ACHN (cell line): ENCODE data around the gene SLCO3A1.

Experiments
- DNase-seq: peaks from one replicate; pipeline ENCODE4 v3.0.0-alpha.2; 2015
- in situ Hi-C: cut with HindIII; loops from 2 replicates; pipeline ENCODE4 v1.10.0; 2017; ENCODE audit warnings: low sequenced_read_pairs, low pct_ligation_motif_present, low pct_unique_long_range_greater_than_20kb

Gene SLCO3A1

DNA sequence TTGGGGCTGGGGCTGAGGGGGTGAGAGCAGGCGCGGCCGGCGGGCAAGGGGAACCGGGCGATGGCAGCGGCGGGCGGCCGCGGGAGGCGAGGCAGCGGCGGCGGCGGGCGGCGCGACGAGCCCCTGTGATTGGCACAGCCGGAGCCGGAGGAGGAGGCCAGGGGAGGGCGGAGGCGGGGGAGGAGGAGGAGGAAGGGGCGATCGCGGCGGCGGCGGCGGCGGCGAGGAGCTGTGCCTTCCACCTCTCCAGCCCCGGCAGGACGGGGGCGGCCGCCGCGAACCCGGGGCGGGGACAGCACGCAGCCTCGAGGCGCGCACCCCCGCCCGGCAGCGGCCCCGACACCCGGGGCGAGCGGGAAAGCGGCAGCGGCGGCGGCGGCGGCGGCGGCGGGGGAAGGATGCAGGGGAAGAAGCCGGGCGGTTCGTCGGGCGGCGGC, at the start of gene SLCO3A1:
TSS of gene SLCO3A1 (plus strand) at position 198 of the 437 bp plus-strand sequence.
- in situ Hi-C loops = loop anchor here (25.0 kb wide), 1 partner anchor 234 kb away; no protein-coding TSS in a partner anchor
- DNase-seq = peak; percentile 72

DNA sequence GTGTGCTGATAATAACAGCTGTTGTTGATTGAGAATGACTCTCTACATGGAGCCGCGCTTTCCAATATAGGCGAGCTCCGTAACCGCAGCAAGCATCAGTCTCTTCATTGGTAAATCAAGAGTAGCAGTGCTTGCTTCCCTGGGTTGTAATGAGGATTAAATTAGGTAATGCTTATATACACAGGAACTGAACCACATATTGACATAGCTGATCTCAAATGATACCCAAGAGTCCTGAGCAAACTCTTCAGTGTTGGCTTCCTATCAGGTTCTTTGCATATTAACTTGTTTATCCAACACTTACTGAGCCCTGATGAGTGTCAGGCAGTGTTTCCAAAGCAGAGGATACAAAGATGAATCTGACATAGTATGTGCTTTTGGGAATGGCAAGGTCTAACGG, 46.4 kb upstream of the SLCO3A1 start:
- in situ Hi-C loops = no loop called here

DNA sequence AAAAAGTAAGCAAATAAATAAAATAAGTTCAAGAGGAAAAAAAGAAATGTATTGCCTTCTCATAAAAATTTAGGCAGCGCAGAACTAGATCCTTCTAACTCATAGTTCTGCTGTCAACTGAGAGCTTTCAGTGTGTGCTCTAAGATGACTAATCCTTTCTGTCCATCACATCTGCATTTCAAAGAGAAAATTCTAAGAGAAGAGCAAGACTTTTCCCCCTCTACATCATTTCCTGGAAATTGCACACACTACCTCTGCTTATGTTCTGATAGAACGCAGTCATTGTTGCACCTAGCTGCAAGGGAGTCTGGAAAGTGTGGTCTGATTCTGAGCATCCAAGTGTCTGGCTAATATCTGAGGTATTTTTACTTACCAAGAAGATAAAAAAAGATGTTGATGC, 39.6 kb upstream of the SLCO3A1 start:
- in situ Hi-C loops = no loop called here
- no peak for DNase-seq

More for the DNA sequence above, 46.4 kb upstream of the SLCO3A1 start:
- no peak for DNase-seq

DNA sequence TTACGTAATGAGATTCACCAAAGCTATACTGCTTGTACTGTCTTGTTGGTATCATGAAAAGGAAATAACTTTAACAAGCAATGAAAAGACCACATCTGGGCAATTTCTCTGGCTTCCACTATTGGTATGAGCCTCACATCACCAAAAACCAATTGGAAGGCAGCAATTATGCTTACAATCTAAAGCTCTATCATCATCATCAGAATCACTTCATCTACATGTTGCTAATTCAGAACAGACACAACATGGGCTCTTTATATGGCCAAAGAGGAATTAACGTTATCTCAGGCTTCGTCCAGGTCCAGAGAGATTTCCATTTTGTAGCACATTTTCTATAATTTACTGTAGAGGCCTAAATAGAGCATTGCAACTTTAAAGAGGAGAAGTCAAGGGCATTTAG, 36.6 kb upstream of the SLCO3A1 start:
- in situ Hi-C loops = no loop called here
- DNase-seq = no peak

DNA sequence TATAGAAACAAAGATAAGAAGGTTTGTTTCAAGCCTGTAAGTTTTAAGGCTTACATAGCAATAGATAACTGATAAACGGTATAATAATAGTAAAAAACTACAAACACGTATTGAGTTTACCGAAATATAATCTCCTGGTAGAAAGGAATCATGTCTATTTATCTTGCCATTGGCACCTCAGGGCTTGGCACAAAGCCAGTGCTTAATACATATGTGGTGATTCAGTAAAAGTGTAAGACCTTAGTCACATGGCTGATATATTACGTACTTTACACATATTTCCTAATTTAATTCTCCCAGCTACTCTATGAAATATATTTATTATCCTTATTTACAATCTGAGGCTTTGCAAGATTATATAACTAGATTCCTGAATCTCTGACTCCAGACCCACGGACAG, 32.0 kb upstream of the SLCO3A1 start:
- in situ Hi-C loops = no loop called here

DNA sequence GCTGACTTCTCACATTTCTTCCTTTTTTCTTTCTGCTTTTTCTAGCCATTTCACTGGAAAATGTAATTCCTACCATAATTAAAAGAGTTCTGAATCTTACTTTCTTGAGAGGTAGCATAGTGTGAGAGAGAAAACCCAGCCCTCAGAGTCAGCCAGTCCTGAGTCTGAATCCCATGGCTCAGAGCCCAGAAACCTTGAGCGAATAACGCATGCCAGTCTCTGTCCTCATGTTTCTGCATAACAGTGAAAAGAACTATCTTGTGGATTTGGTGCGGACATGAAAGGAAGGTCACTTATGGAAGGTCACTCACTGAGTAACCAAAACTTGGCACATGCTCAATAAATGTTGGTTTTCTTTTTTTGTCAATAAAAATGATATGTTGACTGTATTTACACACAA, 29.3 kb upstream of the SLCO3A1 start:
- in situ Hi-C loops = no loop called here
- DNase-seq = no peak

More for the DNA sequence above, 32.0 kb upstream of the SLCO3A1 start:
- DNase-seq = no peak

DNA sequence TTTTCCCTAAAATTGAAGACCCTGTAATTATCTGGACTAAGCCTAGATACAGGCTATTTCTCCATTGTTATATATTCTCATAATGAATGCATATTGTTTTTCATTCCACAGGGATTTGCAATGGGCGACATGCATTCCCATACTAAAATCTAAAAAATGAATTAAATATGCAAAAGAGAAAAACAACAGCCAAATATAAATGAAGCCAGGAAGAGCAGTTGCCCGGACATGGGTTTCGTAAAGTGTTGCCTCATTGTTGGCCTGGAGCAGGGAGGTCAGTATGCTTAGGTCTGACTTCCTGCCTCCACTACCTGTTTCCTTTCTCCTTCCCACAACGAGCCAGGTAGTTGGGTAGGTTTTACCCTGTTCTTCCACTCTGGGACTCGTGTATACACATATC, 27.1 kb upstream of the SLCO3A1 start:
- in situ Hi-C loops = no loop called here
- DNase-seq = no peak

DNA sequence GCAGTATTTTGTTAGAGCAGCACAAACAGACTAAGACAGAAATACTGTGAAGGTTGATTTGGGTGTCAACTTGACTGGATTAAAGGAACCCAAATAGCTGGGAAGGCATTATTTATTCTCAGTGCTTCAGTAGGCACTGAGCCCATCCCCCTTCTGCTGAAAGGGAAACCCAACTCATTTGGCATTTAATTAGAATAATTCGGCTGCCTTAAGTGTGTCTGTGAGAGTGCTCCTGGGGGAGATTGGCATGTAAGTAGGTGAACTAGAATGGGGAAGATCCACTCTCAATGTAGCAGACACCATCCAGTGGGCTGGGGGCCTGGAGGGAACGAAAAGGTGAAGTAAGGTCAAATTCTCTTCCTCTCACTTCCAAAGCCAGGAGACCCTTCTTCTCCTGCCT, 20.5 kb upstream of the SLCO3A1 start:
- in situ Hi-C loops = no loop called here
- no peak for DNase-seq

DNA sequence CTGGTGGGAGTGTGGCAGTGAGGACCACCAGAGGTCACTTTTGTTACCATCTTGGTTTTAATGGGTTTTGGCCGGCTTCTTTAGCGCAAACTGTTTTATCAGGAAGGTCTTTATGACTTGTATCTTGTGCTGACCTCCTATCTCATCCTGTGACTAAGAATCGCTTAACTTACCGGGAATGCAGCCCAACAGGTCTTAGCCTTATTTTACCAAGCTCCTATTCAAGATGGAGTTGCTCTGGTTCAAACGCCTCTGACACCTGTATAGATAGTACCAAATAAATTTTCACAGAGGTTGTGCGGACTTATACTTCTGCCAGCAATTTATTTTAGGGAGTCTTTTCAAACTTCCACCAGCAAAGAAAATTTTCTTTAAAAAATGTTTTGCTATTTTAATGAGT, 13.6 kb upstream of the SLCO3A1 start:
- in situ Hi-C loops = no loop called here
- no peak for DNase-seq

DNA sequence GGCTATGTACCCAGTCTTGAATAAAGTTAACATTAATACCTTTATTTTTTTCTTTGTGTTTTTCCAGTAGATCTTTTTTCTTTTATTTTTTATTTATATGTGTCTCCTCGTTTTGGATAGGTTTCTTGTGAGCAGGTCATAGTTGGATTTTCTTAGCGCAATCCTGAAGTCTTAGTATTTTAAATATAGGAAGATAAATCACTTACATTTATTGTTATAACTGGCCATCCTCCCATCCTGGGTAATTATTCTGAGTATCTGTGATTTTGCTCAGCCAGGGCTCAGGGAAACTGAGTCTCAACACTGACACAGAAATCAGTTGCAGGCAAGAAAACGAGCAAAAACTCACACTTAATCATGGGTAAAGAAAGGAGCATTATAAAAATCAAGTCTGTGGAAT, 11.6 kb upstream of the SLCO3A1 start:
- DNase-seq = no peak
- in situ Hi-C loops = no loop called here

DNA sequence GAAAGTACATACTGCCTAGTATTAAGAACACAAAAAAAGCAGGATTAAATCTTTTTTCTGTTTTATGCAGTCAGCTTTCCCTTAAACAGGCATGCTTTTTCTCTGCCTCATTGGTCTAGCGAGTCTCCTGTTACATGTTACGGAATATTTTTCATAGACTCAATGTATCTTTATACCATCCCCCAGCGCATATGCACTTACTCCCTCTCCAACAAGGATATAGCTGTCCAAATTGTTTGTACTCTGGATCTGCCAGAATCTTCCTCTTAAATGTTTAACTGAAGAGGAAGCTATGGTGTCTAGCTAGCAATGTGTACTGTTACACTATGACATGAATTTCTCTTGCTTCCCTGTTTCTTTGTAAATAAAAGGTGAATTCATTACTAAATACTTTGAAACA, 9.2 kb upstream of the SLCO3A1 start:
- in situ Hi-C loops = no loop called here
- no peak for DNase-seq

DNA sequence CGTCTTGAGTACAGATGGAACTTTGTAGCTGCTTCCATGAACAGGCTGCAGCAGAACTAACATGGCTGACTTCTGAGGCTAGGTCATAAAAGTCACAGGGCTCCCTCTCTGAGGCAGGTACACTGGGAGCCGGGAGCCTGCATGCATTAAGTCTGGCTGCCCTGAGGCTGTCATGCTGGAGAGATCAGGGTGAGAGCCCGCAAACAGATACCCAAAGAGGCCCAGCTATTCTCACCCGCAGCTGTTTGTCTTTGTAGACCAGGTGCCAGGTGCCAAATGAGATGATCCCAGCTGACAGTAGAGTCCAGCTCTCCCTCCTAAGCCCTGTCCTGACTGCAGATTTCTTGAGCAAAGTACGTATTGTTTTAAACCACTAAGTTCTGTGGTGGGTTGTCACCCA, 8.6 kb upstream of the SLCO3A1 start:
- in situ Hi-C loops = no loop called here
- DNase-seq = no peak

DNA sequence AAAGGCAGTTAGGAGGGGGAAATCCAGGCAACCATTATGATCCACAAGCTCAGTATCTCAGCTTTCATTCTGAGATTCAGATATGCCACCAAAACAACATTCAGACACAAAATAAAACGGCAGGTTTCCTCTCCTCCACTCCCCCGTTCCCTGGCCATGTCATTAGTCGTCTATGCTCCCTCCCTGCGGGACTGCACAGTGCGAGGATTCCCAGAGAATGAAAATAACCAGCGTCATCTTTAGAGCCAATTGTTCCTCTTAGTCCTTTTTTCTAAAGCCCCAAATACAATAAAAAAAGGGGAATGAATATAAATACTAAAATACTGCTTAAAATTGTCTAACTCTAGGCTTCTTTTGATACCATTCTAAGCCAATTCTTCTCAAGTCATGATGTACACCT, 7.8 kb upstream of the SLCO3A1 start:
- DNase-seq = no peak
- in situ Hi-C loops = no loop called here

DNA sequence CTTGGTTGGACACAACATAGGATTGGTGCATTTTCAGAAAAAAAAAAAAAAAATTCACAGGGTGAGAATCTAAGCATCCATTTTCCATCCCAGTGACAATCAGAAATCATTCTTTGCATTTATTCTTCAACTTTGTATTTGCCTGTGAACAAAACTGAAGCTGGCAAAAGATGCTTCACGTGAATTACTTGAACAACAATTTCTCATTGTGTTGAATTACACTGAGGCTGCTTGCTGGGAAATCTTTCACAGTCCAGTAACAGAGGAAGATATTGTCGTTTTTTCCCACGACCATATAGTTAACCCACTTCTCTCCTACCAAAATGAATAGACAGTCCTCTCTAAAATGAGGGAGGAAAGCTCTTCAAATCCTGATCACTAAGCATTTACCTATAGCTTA, 4.3 kb upstream of the SLCO3A1 start:
- no peak for DNase-seq
- in situ Hi-C loops = no loop called here

DNA sequence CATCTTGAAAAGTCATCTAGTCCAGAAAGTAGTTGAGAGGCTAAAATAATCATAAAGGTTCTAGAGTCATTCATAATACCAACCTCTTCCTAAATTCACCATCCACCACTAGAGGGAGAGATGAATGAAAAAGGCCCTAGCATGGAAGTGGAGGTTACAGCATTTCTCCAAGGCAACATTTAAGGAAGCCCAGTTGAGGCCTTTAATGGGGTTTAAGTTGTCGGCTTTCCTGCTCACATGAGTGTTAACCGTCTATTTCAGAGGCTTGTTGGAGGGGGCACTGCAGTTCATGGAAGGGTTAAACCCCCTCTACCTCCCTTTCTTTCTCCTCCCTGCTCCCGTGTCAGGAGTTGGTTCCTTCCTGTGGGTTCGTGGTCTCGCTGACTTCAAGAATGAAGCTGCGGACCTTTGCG, 3.8 kb upstream of the SLCO3A1 start:
- in situ Hi-C loops = loop anchor here (25.0 kb wide), 1 partner anchor 238 kb away; no protein-coding TSS in a partner anchor
- peak; percentile 65 for DNase-seq

DNA sequence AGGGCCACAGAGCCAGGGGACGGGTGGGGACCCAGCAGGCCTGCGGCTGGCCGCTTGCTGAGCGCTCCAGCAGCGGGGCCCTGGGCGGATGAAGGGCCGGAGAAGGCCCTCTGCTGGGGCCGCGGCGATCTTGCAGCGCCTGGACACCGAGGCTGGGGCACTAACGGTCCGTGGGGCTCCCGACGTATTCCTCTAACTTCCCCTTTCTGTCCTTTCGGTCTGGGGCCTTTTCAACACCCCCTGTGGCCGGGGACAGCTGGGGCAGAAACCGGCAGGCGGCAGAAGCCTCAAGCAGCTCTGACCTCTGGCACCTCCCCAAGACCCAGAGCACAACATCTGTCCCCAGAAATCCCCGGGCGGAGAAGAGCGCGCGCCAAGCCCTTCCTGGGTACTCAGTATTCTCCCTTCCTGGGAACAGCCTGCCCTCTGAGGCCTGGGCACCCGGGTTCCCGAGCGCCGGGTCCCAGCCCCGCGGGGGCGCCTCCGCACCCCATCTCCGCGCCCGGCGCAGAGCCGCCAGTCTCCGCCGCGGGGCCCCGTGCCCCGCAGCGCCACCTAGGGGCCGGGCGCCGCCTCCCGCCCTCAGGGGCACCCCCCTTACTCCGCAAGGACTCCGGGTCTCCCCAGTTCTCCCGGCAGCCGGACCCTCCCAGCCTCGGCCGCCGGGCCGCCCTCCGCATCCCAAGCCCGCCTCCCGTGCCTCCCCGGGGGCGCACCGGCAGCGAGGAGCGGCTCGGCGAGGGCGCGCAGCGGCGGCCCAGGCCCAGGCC, 582 bp upstream of the SLCO3A1 start:
- DNase-seq = peak; percentile 71
- in situ Hi-C loops = loop anchor here (25.0 kb wide), 1 partner anchor 234 kb away; no protein-coding TSS in a partner anchor

DNA sequence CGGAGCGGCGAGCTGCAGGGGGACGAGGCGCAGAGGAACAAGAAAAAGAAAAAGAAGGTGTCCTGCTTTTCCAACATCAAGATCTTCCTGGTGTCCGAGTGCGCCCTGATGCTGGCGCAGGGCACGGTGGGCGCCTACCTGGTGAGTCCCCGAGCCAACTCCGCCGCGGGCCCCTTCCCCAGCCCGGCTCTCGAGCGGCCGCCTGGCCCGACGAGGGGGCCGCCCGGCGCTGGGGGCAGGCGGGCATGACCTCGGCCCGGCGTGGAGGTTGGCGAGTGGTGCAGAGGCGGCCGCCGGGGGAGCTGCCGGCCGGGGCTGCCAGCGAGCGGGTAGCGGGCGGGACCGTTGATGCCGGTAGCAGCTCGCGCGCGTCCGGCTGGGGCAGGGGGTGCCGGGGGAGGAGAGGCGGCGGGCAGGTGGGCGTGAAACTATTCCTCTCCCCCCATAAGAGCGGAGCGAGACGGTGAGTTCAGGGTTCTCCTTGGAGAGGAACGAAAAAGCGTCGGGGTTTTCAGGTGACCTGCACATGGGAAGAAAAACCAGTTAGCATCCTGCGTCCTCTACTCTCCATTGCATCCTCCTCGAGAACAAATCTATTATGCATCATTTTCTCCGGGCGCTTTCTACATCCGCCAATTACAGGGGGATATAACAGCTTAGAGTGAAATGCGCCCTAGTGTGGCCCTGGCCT, 585 bp downstream of the SLCO3A1 start:
- DNase-seq = peak; percentile 40
- in situ Hi-C loops = loop anchor here (25.0 kb wide), 1 partner anchor 233 kb away; no protein-coding TSS in a partner anchor

DNA sequence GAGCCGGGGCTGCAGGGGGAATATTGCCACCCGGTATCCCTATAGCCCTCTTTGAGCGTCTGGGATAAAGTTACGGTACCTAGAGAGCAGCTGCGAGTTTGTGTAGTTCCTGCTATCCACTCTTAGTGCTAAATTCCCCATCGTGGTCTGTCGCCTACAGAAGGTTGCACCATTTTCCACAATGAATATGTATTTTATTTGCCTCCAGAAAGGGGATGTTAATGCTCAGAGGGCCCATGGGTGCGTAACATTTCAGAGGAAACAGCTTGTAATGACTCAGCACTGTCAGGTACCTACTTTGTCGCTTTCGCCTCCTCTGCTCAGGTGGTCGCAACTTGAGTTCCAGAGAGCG, 1.1 kb downstream of the SLCO3A1 start:
- DNase-seq = no peak

DNA sequence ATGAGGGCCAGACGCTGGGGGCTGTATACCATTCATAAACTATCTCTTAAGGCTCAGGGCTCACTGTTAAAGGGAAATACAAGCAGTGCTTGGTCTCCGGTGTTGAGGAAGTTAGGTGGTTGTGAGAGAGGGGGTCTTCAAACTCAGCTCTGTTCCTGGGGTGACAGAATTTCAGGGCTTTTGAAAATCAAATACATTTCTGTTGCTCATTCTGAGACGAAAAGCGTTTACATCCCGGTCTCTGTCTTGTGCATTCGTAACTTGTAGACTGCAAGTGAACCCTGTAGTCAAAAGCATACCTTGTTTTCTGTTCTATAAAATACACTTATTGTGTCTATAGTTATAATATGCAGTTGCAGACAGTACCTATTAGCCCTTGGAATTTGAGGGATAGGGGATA, 1.7 kb downstream of the SLCO3A1 start:
- in situ Hi-C loops = loop anchor here (25.0 kb wide), 1 partner anchor 232 kb away; no protein-coding TSS in a partner anchor
- DNase-seq = no peak

More for the DNA sequence above, 1.1 kb downstream of the SLCO3A1 start:
- in situ Hi-C loops = loop anchor here (25.0 kb wide), 1 partner anchor 233 kb away; no protein-coding TSS in a partner anchor
